Muscle layer of colon (tissue), 2 donors: Measurements from ENCODE around the gene KDM6B.

ENCODE experiments used
- H3K27ac ChIP-seq: one replicate; pipeline ENCODE4 v1.7.0; 2013; ENCODE audit warnings: low read depth, mild to moderate bottlenecking, low read length, moderate library complexity
- H3K27me3 ChIP-seq, 2 donors: one replicate each; pipeline ENCODE4 v1.7.0; 2013; ENCODE audit warnings: low read length in 2 of 2, mild to moderate bottlenecking in 2 of 2; ENCODE audit not compliant: insufficient read depth in 2 of 2, control insufficient read depth in 1 of 2
- H3K36me3 ChIP-seq: one replicate; pipeline ENCODE4 v1.7.0; 2013; ENCODE audit warnings: mild to moderate bottlenecking, low read length; ENCODE audit not compliant: insufficient read depth
- H3K4me1 ChIP-seq: one replicate; pipeline ENCODE4 v1.7.0; 2013; ENCODE audit warnings: mild to moderate bottlenecking, low read length; ENCODE audit not compliant: insufficient read depth
- H3K4me3 ChIP-seq, 2 donors: one replicate each; pipeline ENCODE4 v1.7.0; 2013; ENCODE audit warnings: low read length in 2 of 2, low read depth in 1 of 2, mild to moderate bottlenecking in 1 of 2, moderate library complexity in 1 of 2
- H3K9ac ChIP-seq: one replicate; pipeline ENCODE4 v1.7.0; 2013; ENCODE audit warnings: low read length
- H3K9me3 ChIP-seq: one replicate; pipeline ENCODE4 v1.7.0; 2013; ENCODE audit warnings: mild to moderate bottlenecking, low read length
- donor health status: abdominal sarcoma.
- donor health status: Adenocarcinoma of cecum.

Gene KDM6B

GRCh38 chr17:7842380-7843256 is 8.6 kb downstream of the KDM6B start:
- Histone ChIP-seq H3K36me3 (peaks cover 19% of the 10 kb centered on the region), H3K9me3 (no peaks in the 10 kb centered on the region), H3K27me3 (no peaks in the 10 kb centered on the region), H3K9ac (peak overlapping the region; percentile 89), H3K4me3 (peak overlapping the region; percentile 75 to 91), H3K27ac (peak overlapping the region; percentile 97), H3K4me1 (peaks cover 49% of the 10 kb centered on the region)

GRCh38 chr17:7843257-7843535 is 9.2 kb downstream of the KDM6B start:
- Histone ChIP-seq H3K27ac (peak overlapping the region; percentile 97), H3K4me1 (peaks cover 45% of the 10 kb centered on the region), H3K4me3 (peak overlapping the region; percentile 75 to 91), H3K36me3 (peaks cover 19% of the 10 kb centered on the region), H3K9me3 (no peaks in the 10 kb centered on the region), H3K27me3 (no peaks in the 10 kb centered on the region), H3K9ac (peak overlapping the region; percentile 89)

- Histone ChIP-seq H3K27ac (peak overlapping the region; percentile 97), H3K4me1 (peaks cover 41% of the 10 kb centered on the region), H3K4me3 (peak overlapping the region; percentile 75 to 91), H3K36me3 (peaks cover 19% of the 10 kb centered on the region), H3K27me3 (no peaks in the 10 kb centered on the region), H3K9me3 (no peaks in the 10 kb centered on the region), H3K9ac (peak overlapping the region; percentile 89)
Observed at GRCh38 chr17:7843536-7844291, 9.7 kb downstream of the KDM6B start.

GRCh38 chr17:7844292-7845154 is 10.5 kb downstream of the KDM6B start:
- Histone ChIP-seq H3K36me3 (peaks cover 25% of the 10 kb centered on the region), H3K4me1 (peaks cover 33% of the 10 kb centered on the region)

GRCh38 chr17:7845359-7846062 is 11.5 kb downstream of the KDM6B start:
- Histone ChIP-seq H3K36me3 (peaks cover 27% of the 10 kb centered on the region), H3K27me3 (no peaks in the 10 kb centered on the region), H3K9me3 (no peaks in the 10 kb centered on the region), H3K4me1 (peaks cover 25% of the 10 kb centered on the region), H3K4me3 (peak overlapping the region in 1 of 2 donors; percentile 91), H3K27ac (peak overlapping the region; percentile 97), H3K9ac (peak overlapping the region; percentile 44)

More at GRCh38 chr17:7844292-7845154, 10.5 kb downstream of the KDM6B start:
- Histone ChIP-seq H3K4me3 (peak overlapping the region; percentile 47 to 91), H3K9me3 (no peaks in the 10 kb centered on the region), H3K27me3 (no peaks in the 10 kb centered on the region), H3K27ac (peak overlapping the region; percentile 97), H3K9ac (peak overlapping the region; percentile 89)

GRCh38 chr17:7846063-7846735 is 12.2 kb downstream of the KDM6B start:
- H3K27me3 ChIP-seq = no peaks in the 10 kb centered on the region
- peaks cover 33% of the 10 kb centered on the region for H3K36me3 ChIP-seq
- H3K4me1 ChIP-seq = peaks cover 19% of the 10 kb centered on the region
- no peak overlapping the region for H3K4me3 ChIP-seq
- H3K9me3 ChIP-seq = no peaks in the 10 kb centered on the region
- no peak overlapping the region for H3K9ac ChIP-seq
- H3K27ac ChIP-seq = no peak overlapping the region

- H3K9me3 ChIP-seq = no peaks in the 10 kb centered on the region
- H3K27ac ChIP-seq = no peak overlapping the region
- peaks cover 38% of the 10 kb centered on the region for H3K36me3 ChIP-seq
- H3K9ac ChIP-seq = no peak overlapping the region
- no peaks in the 10 kb centered on the region for H3K27me3 ChIP-seq
- peaks cover 23% of the 10 kb centered on the region for H3K4me1 ChIP-seq
- no peak overlapping the region for H3K4me3 ChIP-seq
Observed at GRCh38 chr17:7846765-7847661, 13.0 kb downstream of the KDM6B start.

GRCh38 chr17:7848131-7848579 is 14.1 kb downstream of the KDM6B start:
- H3K27ac ChIP-seq = no peak overlapping the region
- no peaks in the 10 kb centered on the region for H3K27me3 ChIP-seq
- H3K36me3 ChIP-seq = peaks cover 49% of the 10 kb centered on the region
- H3K9ac ChIP-seq = no peak overlapping the region
- no peaks in the 10 kb centered on the region for H3K9me3 ChIP-seq
- no peak overlapping the region for H3K4me3 ChIP-seq
- H3K4me1 ChIP-seq = peaks cover 22% of the 10 kb centered on the region

GRCh38 chr17:7848739-7849129 is 14.7 kb downstream of the KDM6B start:
- Histone ChIP-seq H3K27ac (no peak overlapping the region), H3K36me3 (peaks cover 50% of the 10 kb centered on the region), H3K4me1 (peaks cover 19% of the 10 kb centered on the region), H3K9ac (no peak overlapping the region), H3K9me3 (no peaks in the 10 kb centered on the region), H3K27me3 (no peaks in the 10 kb centered on the region), H3K4me3 (no peak overlapping the region)
